Sciatic nerve (tissue), 2 donors: ENCODE measurements around the gene DENND10. TPM values are rescaled to one million over a fixed set of nuclear protein-coding genes. Genes with fewer than 3 reads are reported as not detected.

Source experiments
- ATAC-seq: fragments of 200-7000 bp; cut with Tn5 transposase; one replicate; pipeline ENCODE4 v1.9.1; 2020; ENCODE audit warnings: mild to moderate bottlenecking, moderate library complexity
- DNase-seq: peaks from one replicate; pipeline ENCODE4 v3.0.0-alpha.2; 2020; ENCODE audit warnings: low spot score
- intact Hi-C: fragments of 100-400 bp; cut with DNase I; formaldehyde crosslinking; loops from one replicate; pipeline ENCODE4 v1.14.2; 2022
- total RNA-seq: library from RNA; stranded (reverse); fragmentation: NEBNext Ultra II Directional; extraction: Animal tissue kit (Norgen Biotek cat#: 25700); gene quantifications from one replicate; pipeline ENCODE4 v1.2.1, GENCODE V29; 2021
- donor health status: DM: no; HTN: no; CAD: no.
- donor health status: DM: no; HTN: no; CAD: no.

DENND10 gene, protein sequence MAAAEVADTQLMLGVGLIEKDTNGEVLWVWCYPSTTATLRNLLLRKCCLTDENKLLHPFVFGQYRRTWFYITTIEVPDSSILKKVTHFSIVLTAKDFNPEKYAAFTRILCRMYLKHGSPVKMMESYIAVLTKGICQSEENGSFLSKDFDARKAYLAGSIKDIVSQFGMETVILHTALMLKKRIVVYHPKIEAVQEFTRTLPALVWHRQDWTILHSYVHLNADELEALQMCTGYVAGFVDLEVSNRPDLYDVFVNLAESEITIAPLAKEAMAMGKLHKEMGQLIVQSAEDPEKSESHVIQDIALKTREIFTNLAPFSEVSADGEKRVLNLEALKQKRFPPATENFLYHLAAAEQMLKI
- 32.1 TPM for total RNA-seq

DNA sequence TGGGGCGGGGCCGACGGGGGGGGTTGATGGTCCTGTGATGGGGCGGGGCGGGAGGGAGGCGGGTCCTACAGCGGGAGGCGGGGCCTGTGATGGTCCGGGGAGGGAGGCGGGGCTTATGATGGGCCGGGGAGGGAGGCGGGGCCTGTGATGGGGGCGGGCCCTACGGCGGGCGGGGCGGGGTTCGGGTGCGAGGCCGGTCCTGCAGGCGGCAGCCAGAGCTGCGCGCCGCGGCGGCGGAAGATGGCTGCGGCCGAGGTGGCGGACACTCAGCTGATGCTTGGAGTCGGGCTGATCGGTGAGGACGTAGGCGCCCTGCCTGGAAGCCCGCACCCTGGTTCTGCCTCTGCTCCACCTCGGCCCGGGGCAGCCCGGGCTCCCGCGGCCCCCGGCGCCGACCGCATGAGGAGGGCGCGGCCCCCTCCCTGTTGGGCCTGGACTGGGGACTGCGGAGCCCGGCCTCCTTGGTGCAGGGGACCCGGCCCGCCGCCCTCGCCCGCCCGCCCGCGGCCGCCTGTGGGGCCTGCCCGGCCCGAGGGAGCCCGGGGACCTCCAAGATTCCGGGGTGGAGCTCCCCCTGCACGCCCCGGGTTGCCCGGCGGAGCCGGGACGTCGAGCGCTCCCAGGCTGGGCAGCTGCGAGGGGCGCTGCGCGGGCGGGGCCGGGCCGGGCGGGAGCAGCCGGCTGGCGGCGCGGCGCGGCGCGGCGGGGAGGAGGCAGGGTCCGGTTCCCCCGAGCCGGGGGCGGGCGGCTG lies at the start of gene DENND10:
TSS of gene DENND10 (plus strand) at position 211 of the 751 bp plus-strand sequence. CDS start at position 241, 30 bp downstream.
- DNase-seq (peak; percentile 92), ATAC-seq (peak; percentile 95)
- intact Hi-C loops: no loop called here

DNA sequence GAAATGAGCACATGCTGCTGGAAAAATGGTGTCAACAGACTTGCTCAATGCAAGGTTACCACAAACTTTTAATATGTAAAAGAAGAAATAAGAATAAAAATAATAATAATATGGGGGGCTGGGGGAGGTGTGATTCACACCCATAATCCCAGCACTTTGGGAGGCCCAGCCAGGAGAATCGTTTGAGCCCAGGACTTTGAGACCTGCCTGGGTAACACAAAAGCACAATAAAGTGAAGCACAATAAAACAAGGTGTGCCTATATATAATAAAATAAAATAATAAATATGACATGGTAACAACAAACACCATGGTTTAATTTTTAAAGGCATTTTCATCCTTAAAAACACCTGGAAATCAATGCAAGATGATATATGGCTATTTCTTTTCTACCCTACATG lies 48.4 kb upstream of the DENND10 start:
- no peak for ATAC-seq
- intact Hi-C loops: no loop called here

DNA sequence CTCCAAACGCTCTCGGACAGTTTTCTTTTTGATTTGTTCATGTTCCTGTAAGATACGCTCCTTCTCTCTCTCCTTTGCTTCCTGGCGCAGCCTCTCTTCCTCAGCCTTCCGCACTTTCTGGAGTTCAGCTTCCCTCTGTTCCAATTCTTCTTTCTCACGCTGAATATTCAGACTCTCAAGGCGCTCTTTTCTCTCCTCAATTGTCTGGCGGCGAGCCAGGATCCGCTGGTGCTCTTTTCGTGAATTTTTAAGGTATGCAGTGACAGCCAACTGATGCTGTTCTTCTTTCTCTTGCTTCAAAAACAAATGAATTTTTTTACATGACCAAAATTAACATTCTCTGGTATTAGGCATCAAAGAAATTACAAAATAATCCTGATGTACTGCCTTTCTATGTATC lies 45.9 kb upstream of the DENND10 start:
- ATAC-seq (no peak), DNase-seq (no peak)
- intact Hi-C loops: no loop called here

More for the DNA sequence above, 48.4 kb upstream of the DENND10 start:
- no peak for DNase-seq

- ATAC-seq (no peak), DNase-seq (no peak)
- intact Hi-C loops: no loop called here
Observed at GRCh38 chr10:119059557-119059956, 44.4 kb upstream of the DENND10 start.

GRCh38 chr10:119060107-119060506 lies 43.8 kb upstream of the DENND10 start:
- ATAC-seq (no peak), DNase-seq (no peak)
- intact Hi-C loops: no loop called here

DNA sequence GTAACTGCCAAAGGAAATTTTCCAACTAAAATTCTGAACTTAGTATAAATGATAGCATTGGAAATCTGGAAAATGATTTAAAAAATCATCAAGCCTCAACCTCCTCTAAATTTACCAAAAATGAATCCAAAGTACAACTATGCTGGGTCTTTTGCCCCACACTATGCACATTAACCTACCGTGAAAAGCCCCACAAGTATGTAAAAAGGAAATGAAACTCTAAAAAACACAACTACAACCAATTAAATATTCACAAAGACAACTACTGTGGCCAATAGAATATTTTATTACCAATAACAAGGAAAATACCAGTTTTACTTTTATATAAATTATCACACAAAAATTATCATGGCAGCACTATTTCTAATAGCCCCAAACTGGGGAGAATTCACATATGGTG lies 42.6 kb upstream of the DENND10 start:
- intact Hi-C loops: no loop called here
- ATAC-seq: no peak
- no peak for DNase-seq

DNA sequence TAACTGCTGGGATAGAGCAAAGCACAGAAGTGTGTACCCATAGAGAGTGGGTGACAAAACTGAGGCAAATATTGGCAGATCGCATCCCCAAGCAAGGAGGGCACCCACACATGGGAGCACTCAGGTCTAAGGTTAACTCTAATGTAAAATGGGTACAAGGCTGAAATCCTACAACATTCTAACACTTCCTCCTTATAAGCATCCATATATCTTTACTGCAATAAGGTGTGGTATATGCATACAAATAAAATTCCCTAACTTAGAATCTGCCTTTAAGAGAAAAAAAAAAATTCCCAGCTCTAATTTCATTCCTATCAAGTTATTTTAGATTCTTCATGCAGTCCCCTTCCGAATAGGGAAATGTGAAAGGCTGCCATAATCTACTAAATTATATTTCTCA lies 42.0 kb upstream of the DENND10 start:
- intact Hi-C loops: no loop called here
- DNase-seq (no peak), ATAC-seq (no peak)

DNA sequence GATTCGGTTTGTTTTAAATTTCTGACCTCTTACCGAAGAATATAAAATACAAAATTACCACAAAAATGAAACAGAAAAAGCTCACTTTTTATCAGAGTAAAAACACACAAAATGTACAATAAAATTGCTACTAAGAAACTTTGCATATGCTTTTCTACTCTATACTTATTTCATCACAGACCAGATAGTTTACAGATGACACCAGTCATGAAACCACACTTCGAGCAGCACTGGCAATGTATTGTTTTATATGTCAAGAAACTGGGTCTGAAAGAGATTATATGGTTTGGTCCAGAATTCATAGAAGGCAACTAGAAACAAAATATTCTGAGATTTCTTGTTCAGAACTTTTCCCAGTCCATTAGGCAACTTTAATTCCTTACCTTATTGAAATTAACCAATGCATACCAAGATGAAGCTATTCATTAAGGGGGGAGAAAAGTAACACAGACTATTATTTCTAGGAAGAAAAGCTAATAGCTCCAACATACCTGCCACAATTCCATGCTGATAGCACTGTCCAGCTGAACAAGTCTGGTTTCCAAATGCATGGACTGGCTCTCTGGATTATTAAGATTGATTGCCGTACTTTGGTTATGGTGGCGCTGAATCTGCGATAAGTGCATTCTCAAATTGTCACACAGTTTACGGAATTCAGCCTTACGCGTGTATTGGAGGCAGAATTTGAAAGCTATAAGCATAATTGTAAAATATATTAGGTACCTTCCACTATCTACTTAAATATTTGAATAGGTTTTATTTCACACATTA lies 33.3 kb upstream of the DENND10 start:
- intact Hi-C loops: no loop called here
- DNase-seq: no peak

GRCh38 chr10:119073584-119073983 lies 30.3 kb upstream of the DENND10 start:
- ATAC-seq: no peak

More for the DNA sequence above, 33.3 kb upstream of the DENND10 start:
- ATAC-seq: no peak

GRCh38 chr10:119078422-119079179 lies 25.3 kb upstream of the DENND10 start:
- intact Hi-C loops: no loop called here
- DNase-seq (no peak), ATAC-seq (no peak)

More at GRCh38 chr10:119073584-119073983, 30.3 kb upstream of the DENND10 start:
- intact Hi-C loops: no loop called here
- DNase-seq: no peak

DNA sequence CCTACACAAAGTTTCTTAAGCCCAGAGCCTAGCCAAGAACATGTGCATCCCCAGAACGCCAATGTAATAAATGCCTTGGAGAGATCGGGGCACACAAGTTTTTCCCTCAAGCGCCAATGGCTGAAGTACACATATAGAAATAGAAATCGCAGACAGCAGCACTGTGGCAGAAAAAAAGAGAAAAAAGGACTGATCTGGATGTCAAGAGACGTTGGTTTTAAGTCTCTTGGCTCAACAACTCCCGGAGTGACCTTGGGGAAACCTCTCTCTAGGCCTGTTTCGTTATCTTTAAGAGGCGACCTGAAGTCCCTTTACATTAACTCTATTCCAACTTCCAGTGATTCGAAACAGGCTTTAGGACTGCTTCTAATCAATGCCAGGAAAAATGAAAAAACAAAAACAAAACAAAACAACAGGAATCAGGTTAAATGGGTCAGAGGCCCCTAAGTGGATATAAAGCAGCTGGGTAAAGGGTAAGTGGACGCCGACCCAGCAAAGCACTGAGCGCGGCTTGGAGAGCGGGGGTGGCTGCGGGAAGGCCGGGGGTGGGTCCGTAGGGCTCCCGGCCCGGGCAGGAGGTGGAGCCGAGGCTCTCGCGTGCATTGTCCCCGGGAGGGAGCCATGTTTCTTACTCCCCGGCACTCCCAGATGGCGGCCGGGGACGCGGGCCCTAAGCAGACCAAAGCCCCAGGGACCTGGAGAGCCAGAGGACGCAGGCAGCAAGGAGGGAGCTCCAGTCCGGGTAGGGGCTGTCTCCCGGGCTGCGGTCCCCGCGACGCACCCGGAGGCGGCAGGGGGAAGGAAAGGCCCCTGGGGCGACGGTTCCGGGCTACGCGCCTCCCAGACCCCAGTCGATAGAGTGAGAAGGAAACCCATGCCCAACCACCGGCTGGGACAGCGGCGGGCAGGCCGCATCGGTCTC lies 24.1 kb upstream of the DENND10 start:
- intact Hi-C loops: no loop called here
- DNase-seq (peak; percentile 82), ATAC-seq (peak; percentile 87)

- DNase-seq (peak; percentile 96), ATAC-seq (peak; percentile 98)
- intact Hi-C loops: no loop called here
Observed at GRCh38 chr10:119080521-119081259, 23.2 kb upstream of the DENND10 start, which contains the start of gene EIF3A. EIF3A (minus strand) TSS chr10:119080817; CDS start chr10:119080676, 141 bp downstream.

- no peak for DNase-seq
- intact Hi-C loops: no loop called here
- ATAC-seq: no peak
Observed at GRCh38 chr10:119084896-119085295, 19.0 kb upstream of the DENND10 start.

GRCh38 chr10:119087271-119087882 lies 16.5 kb upstream of the DENND10 start:
- DNase-seq (peak; percentile 35), ATAC-seq (no peak)
- intact Hi-C loops: no loop called here

GRCh38 chr10:119090026-119090795 lies 13.7 kb upstream of the DENND10 start:
- intact Hi-C loops: no loop called here
- no peak for ATAC-seq
- peak; percentile 9 for DNase-seq

DNA sequence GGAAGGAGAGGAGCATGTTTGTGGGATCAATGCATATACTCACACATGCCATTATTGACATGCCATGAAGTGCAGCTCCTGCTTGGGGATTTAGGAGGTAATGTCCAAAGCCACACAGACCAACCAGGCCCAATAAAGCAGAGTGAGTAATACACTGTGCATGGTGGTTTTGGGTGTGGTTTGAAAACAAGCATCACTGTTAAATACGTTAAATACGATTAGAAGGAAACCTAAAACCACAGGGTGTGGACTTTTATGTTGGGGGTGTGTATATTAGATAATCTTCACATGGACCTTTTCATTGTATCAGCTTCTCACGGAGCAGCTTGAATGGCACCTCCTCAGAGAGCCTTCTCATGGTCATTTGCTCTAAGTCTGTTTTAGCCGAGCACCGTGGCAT lies 12.9 kb upstream of the DENND10 start:
- ATAC-seq (no peak), DNase-seq (peak; percentile 10)
- intact Hi-C loops: no loop called here
